Adipose tissue (tissue), 3 donors: Measurements from ENCODE around the gene LRRFIP2. TPM values are rescaled to one million over a fixed set of nuclear protein-coding genes. Genes with fewer than 3 reads are reported as not detected.
"Not testable (repeated sequence)": the region's sequence is repeated elsewhere in the genome, so short reads cannot be mapped to it uniquely, and the experiment has no call there.

Experiments used
- H3K27ac ChIP-seq: one replicate; pipeline ENCODE4 v1.5.1; 2013; ENCODE audit warnings: low read depth, low read length
- whole genome bisulfite sequencing, 3 donors: extraction: QIAGEN DNeasy Blood & Tissue Kit; methylation state at CpG; one replicate each; pipeline ENCODE4 v1.1.7; 2013; 5-methylcytosine and 5-hydroxymethylcytosine counted together
- polyA plus RNA-seq, 3 donors: library from polyadenylated mRNA; stranded (reverse); fragments of 200-250 nt; gene quantifications; one replicate each; pipeline ENCODE4 v1.2.3, GENCODE V29; 2013
- donor health status: healthy with polysubstance abuse.
- donor health status: Bipolar disorder and iron deficiency.
- donor health status: healthy.

LRRFIP2 gene
- polyA plus RNA-seq, 3 donors: 14.8 to 27.8 (median 21.3) TPM

DNA sequence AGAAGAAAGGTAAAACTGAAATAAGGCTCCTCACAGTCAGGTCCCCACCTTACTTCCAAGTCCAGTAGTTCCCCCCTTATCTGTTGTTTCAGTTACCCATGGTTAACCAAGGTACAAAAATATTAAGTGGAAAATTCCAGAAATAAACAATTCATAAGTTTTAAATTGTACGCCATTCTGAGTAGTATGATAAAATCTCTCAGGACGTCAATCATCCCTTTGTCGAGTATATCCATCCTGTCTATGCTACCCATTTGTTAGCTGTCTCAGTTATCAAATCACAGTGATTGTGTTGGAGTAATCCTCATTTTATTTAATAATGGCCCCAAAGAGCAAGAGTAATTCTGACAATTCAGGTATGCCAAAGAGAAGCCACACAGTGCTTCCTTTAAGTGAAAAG is 43.9 kb downstream of the LRRFIP2 start:
- no peak overlapping the region for H3K27ac ChIP-seq
- WGBS, 3 donors: 88 to 91% (median 90%) methylated on average over 3 of the region's 3 CpGs

DNA sequence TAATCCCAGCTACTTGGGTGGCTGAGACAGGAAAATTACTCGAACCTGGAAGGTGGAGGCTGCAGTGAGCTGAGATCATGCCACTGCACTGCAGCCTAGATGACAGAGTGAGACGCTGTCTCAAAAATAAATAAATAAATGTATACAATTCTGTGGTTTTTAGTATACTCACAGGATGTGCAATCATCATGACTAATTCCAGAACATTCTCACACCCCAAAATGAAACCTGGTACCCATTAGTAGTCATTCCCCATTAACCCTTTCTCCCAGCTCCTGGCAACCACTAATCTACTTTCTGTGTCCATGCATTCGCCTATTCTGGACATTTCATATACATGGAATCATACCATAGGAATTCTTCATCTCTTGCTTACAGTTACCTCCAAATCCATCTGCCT is 44.5 kb downstream of the LRRFIP2 start:
- H3K27ac ChIP-seq: no peak overlapping the region
- WGBS, 3 donors: 90 to 100% (median 93%) methylated on average over 3 of the region's 3 CpGs

DNA sequence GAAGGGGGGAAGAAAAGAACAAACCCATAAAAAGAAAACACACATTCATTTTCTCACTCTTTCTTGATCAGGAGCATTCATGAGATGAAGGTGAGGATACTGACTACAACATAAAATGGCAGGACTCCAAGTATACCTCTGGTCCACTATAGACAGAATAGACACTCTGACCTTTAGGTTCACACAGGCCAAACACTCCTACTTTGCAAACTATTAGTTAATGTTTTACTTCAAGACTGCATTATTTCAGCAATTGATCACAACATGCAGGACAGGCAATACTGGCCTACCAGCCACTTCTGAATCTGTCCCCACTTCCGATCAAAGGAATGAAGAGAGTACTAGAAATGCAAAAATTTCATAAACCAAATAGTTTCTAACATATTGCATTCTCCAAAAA is 47.0 kb downstream of the LRRFIP2 start:
- H3K27ac ChIP-seq: no peak overlapping the region
- 85 to 97% (median 96%) methylated on average over 1 of the region's 1 CpG for WGBS, 3 donors

DNA sequence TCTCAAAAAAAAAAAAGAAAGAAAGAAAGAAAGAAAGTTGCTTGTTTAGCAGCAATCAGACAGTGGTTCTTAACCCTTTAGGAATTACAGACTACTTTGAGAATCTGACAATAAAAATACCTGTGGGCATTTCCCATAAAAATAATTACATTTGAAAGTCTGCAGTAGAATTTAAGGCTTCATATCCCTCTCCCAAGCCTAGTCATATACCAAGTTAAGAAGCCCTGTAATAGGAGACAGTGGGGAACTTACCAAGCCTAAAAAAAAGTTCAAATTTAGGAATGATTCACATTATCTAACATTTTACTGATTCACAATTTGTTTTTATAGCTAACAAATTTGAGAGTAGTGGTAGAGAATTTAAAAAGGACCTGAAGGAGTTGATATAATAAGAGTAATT is 47.5 kb downstream of the LRRFIP2 start:
- H3K27ac ChIP-seq: no peak overlapping the region

DNA sequence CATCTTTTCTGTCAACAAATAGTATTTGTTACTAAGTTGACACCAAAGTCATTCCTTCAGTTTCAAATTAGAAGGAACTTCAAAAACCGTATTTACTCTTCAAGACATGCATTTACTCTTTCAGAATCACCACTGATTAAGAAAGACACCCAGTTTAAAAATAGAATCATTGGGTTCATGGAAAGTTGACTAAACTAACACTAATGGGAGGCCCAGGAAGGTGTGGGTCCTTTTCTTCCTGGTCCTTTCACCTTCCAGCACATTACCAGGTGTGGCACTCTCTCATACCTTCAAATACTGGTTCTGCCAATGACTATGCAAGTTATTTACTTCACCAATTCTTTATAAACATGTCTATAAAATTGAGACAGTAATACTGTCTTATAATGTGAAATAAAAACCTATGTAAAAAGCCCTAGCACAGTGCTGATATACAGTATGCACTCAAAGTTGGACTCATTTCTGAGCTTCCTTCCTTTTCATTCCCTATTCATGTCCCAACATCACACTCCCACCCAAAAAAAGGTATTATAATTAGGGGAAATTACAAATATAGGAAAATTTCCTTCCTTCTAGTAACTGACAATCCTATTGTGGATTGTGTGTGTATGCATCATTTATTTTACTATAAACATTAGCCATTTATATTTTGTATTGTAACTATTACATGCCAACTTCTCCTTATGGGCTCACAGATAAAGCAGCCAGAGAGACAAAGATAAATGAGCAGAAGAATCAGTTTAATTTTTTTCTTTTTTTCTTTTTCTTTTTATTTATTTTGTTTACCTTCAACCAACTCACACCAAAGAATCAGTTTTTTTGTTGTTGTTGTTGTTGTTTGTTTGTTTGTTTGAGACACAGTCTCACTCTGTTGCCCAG is 48.9 kb downstream of the LRRFIP2 start:
- no peak overlapping the region for H3K27ac ChIP-seq
- 52 to 81% (median 78%) methylated on average over 1 of the region's 1 CpG for WGBS, 3 donors

DNA sequence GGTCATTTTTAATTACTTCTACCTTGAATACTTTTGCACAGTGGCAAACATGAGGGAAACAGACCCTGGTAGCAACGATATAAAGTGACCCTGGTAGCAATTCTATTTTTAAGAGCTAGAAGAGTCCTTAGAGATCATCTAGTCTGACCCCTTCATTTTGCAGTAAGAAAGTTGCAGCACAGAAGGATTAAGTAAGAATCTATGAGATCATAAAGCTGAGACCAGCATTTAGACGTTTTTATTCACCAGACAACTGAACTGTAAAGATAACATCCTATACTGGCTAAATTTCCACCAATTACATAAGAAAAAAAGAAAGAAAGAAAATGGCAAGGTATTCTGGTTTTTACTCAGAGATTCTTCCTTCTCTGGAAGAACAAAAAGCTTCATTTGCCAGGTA is 49.9 kb downstream of the LRRFIP2 start:
- H3K27ac ChIP-seq: no peak overlapping the region
- 36 to 54% (median 39%) methylated on average over 2 of the region's 2 CpGs for WGBS, 3 donors

GRCh38 chr3:37123292-37123691 is 51.1 kb downstream of the LRRFIP2 start:
- WGBS, 3 donors: 83 to 97% (median 91%) methylated on average over 7 of the region's 7 CpGs
- no peak overlapping the region for H3K27ac ChIP-seq

- WGBS, 3 donors: 96 to 99% (median 99%) methylated on average over 3 to 6 of the region's 6 CpGs
- not testable (repeated sequence) for H3K27ac ChIP-seq
These were observed 52.3 kb downstream of the LRRFIP2 start for GRCh38 chr3:37122069-37122468.

- H3K27ac ChIP-seq: no peak overlapping the region
- WGBS, 3 donors: 95 to 100% (median 96%) methylated on average over 2 of the region's 2 CpGs
These were observed 56.2 kb downstream of the LRRFIP2 start for GRCh38 chr3:37118163-37118562.

DNA sequence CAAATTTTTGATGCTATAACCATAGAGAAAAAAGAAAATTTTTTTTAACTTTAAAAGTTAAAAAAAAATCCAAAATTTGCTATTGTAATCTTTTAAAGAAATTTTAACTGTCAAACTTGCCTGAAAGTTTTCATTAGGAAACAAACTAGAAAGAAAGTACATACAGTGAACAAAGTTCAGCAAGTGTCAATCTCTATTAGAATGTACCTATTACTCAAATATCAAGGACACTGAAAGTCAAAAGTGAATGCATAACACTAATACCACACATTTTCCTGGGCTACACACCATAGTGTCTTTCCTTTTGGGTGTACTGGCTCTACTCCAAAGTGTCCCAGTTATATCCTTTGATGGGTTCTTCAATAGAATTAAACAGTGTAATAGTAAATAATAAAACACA is 56.8 kb downstream of the LRRFIP2 start:
- H3K27ac ChIP-seq: no peak overlapping the region

GRCh38 chr3:37116998-37117397 is 57.4 kb downstream of the LRRFIP2 start:
- 92 to 100% (median 94%) methylated on average over 1 of the region's 1 CpG for WGBS, 3 donors
- no peak overlapping the region for H3K27ac ChIP-seq

- no peak overlapping the region for H3K27ac ChIP-seq
- 65 to 87% (median 81%) methylated on average over 2 of the region's 2 CpGs for WGBS, 3 donors
These were observed 58.9 kb downstream of the LRRFIP2 start for GRCh38 chr3:37115446-37115845.

DNA sequence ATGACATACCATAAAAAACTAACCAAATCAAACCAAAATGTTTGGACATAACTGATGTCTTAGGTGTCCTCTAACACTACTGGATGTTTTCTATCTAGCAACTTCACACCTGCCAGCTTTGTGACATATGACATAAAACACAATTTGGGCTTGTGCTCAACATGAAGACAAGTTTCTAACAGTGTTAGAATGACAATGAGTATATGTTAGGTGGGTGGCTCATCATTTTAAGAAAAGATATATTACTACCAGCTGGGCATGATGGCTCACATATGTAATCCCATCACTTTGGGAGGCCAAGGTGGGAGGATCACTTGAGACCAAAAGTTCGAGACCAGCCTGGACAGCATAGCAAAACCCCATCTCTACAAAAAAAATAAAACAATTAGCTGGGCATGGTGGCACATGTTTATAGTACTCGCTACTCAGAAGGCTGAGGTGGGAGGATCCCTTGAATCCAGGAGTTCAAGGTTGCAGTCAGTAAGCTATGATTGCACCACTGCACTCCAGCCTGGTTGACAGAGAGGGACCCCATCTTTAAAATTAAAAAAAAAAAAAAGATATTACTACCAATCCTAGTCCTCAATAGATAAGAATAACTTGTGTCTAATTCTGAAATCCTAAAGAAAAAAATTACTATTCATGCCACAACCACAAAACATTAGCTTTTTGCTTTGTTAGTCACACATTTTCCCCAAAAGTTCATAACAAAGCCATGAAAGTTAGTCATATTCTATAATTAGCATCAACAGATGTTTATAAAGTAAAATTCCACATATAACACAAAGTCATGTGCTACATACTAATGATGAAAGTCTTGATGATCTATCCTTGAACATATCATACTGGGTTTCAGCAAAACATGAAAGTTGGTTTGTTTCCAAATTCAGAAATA is 59.9 kb downstream of the LRRFIP2 start:
- 98% methylated on average over 2 of the region's 2 CpGs for WGBS, 3 donors
- no peak overlapping the region for H3K27ac ChIP-seq

DNA sequence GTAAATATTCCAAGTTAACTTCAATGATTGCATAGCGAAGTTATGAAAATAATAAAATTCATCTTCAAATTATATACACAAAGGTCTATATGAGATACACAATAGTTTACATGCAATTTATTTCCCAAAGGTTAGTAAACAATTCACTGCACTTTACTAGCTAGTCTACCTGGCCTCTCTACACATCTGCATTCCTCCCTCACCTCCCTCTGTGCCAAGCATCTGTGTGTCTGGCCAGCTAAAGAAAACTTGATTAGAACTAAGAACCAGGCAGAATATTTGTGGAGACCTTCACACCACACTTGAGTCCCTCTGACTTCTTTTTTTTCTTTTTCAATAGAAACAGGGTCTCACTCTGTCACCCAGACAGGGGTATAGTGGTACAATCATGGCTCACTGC is 61.4 kb downstream of the LRRFIP2 start:
- 96 to 100% (median 99%) methylated on average over 1 of the region's 1 CpG for WGBS, 3 donors
- H3K27ac ChIP-seq: no peak overlapping the region

DNA sequence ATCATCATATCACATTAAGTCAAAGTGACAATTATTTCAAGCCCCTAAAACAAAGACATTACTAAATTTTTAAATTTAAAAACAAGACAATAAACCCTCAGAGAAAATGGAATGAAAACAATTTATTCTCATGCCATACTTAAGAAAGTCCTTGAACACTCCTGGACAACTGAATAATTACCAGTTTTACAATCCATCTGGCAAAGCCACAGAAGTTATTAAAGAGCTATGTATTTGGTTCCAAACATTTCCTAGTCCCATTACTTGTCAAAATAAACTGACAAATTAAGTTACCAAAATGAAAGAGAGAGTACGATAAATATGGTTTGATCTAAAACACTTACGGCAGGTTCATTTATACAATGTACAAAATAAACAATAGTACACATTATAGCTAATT is 63.2 kb downstream of the LRRFIP2 start:
- H3K27ac ChIP-seq: no peak overlapping the region
- WGBS, 3 donors: 82 to 94% (median 94%) methylated on average over 2 of the region's 2 CpGs

DNA sequence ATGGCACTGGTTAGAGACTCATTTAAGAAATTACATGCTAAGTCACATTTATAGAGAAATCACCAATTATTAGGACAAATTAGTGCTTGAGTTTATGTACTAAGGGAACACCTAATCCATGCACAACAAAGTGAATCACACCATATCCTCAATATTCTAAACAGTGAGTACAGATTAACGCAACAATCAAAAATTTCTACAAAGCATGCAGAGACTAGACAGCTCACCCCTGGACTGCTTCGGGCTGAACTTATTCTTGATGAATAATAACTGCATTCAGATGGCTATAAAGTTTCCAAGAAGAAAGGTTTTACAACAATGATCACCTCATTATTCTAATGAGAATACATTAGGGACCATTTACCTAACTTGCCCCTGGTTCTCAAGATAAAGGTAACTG is 66.5 kb downstream of the LRRFIP2 start:
- no peak overlapping the region for H3K27ac ChIP-seq
- WGBS, 3 donors: 95 to 99% (median 99%) methylated on average over 2 of the region's 2 CpGs

DNA sequence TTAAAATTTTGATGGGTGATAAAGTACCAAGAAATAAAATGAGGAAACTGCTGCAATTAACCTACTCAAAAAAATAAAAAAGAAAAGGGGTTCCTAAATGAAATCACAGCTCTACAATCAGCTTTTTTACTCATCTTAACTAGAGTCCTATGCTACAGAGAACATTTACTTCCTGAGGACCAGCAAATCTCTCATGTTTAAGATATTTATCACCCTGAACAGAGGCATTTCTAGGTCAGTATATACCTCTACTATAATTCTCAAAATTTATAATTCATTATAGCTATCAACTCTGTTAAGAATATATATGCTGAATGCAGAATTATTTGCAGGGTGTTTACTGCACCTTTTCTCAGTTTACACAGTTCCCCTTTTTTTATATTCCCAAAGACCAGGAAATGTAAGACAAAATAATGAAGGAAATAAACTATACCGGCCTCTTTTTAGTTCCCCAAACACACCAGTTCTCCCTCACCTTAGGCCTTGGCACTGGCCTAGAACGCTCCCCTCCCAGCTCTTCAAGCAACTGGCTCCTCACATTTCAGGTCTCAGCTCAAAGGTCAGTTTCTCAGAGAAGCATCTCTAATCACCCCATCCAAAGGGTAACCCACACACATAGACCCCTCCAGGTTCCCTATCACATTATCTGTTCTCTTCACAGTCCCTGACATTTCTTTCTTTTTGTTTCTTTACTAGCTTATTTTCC is 71.1 kb downstream of the LRRFIP2 start:
- WGBS, 3 donors: 50 to 63% (median 61%) methylated on average over 2 of the region's 2 CpGs
- no peak overlapping the region for H3K27ac ChIP-seq

DNA sequence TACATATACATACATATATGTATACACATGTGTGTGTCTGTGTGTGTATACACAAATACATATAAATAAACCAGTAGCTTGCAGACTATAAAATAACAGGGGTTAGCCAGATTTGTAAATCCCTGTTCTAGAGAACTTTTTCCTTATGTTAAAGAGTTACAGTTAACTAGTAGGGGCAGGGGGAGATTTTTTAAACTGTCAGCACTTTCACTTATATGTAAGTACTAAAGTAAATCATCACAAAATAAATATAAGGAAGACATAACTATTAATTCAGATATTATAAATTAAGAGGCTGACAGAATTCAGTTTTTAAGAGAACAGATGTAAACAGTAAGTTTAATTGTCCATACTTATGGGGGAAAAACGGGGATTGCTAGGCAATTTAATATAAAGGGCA is 74.0 kb downstream of the LRRFIP2 start:
- WGBS, 3 donors: 76 to 94% (median 87%) methylated on average over 1 of the region's 1 CpG
- H3K27ac ChIP-seq: no peak overlapping the region

DNA sequence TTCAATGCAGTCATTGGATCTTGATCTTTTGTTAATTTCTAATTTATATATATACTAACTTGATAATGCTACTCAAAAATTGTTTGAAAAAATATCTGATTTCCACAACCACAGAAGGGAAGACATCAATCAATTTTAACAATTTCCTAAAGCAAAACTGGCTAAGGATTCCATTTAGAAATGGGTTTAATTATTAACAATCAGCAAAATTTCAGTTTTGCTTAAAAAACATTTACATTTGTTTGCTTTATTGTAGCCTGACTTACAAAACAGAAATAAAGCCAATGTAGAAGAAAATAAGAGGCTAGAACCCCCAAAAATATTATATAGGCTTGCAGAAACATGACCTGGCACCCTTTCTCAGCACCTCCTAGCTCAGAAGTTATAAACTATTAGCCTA is 74.9 kb downstream of the LRRFIP2 start:
- no peak overlapping the region for H3K27ac ChIP-seq
